Panc1 (cell line): ENCODE data around the gene EOMES. TPM values are rescaled to one million over a fixed set of nuclear protein-coding genes. Genes with fewer than 3 reads are reported as not detected.
A peak's percentile ranks its signal among the peaks of the same experiment; 100 is the strongest.

Source experiments
- ATAC-seq: fragments of 200-7000 bp; cut with Tn5 transposase; 2 replicates; pipeline ENCODE4 v1.9.1; 2020; ENCODE audit warnings: mild to moderate bottlenecking, moderate library complexity
- BruUV-seq: library from RNA; stranded (reverse); fragments of 400-500 nt; replicated peaks from 2 replicates; lab custom pipeline; 2021; lab: Mats Ljungman, UMichigan
- CTCF ChIA-PET: fragments of 300-600 bp; sonication (Branson Sonifier 250); formaldehyde crosslinking; loops from one replicate; lab custom pipeline; 2022; ENCODE audit warnings: antibody characterized with exemption; lab: Charles Lee
- POLR2A ChIA-PET: fragments of 300-600 bp; sonication (Branson Sonifier 250); formaldehyde crosslinking; loops from one replicate; lab custom pipeline; 2022; ENCODE audit warnings: antibody characterized with exemption; lab: Charles Lee
- DNase-seq: peaks from one replicate; pipeline ENCODE4 v3.0.0-alpha.2; 2010; ENCODE audit warnings: low read depth, low spot score
- H3K27ac ChIP-seq: 2 replicates; pipeline ENCODE4 v1.5.1; 2011; ENCODE audit warnings: mild to moderate bottlenecking, low read length, inconsistent platforms
- H3K27me3 ChIP-seq: fragments of 200-500 bp; sonication (Bioruptor generic); 2 replicates; pipeline ENCODE4 v1.6.0; 2014; ENCODE audit warnings: low read length, inconsistent platforms; ENCODE audit not compliant: control insufficient read depth, insufficient read depth
- H3K36me3 ChIP-seq: fragments of 200-500 bp; sonication (Bioruptor generic); 2 replicates; pipeline ENCODE4 v1.5.1; 2014; ENCODE audit warnings: inconsistent platforms, mild to moderate bottlenecking, low read length, moderate library complexity; ENCODE audit not compliant: control insufficient read depth, insufficient read depth
- H3K4me1 ChIP-seq: 2 replicates; pipeline ENCODE4 v1.5.1; 2011; ENCODE audit warnings: inconsistent platforms, mild to moderate bottlenecking, low read length, moderate library complexity; ENCODE audit not compliant: control insufficient read depth, insufficient read depth
- H3K4me3 ChIP-seq, 2 experiments: 2 replicates each; pipeline ENCODE4 v1.5.1; 2011 to 2012; ENCODE audit warnings: low read depth in 2 of 2, low read length in 2 of 2, mild to moderate bottlenecking in 2 of 2, inconsistent platforms in 1 of 2, moderate library complexity in 1 of 2
- H3K9me3 ChIP-seq: fragments of 200-500 bp; sonication (Bioruptor generic); 2 replicates; pipeline ENCODE4 v1.5.1; 2014; ENCODE audit warnings: low read depth, mild to moderate bottlenecking, inconsistent platforms, low read length, moderate library complexity; ENCODE audit not compliant: control insufficient read depth, insufficient read depth
- CTCF ChIP-seq: fragments of 450-650 bp; IDR thresholded peaks from 2 replicates; pipeline ENCODE4 v1.5.1; 2017; ENCODE audit warnings: mild to moderate bottlenecking
- POLR2AphosphoS5 ChIP-seq: IDR thresholded peaks from 2 replicates; pipeline ENCODE4 v1.6.1; 2012; ENCODE audit warnings: mild to moderate bottlenecking, low read depth, low read length, moderate library complexity
- SIN3A ChIP-seq: IDR thresholded peaks from 2 replicates; pipeline ENCODE4 v1.6.1; 2012; ENCODE audit warnings: low read depth, mild to moderate bottlenecking, low read length, moderate library complexity, borderline replicate concordance; ENCODE audit not compliant: insufficient read depth
- TCF7L2 ChIP-seq: IDR thresholded peaks from 2 replicates; pipeline ENCODE4 v1.6.1; 2011; ENCODE audit warnings: mild to moderate bottlenecking, low read depth, low read length, inconsistent platforms
- in situ Hi-C: cut with HindIII; loops from 2 replicates; pipeline ENCODE4 v1.10.0; 2016; ENCODE audit warnings: low sequenced_read_pairs, low pct_unique_long_range_greater_than_20kb
- intact Hi-C: fragments of 100-400 bp; cut with micrococcal nuclease; formaldehyde crosslinking; loops from one replicate; pipeline ENCODE4 v1.10.0; 2022; ENCODE audit not compliant: unreplicated experiment
- total RNA-seq: library from RNA; stranded (reverse); gene quantifications from one replicate; pipeline ENCODE4 v1.2.1, GENCODE V29; 2021; ENCODE audit not compliant: unreplicated experiment
- TF ChIP-seq, protein P1 (sequence below), 2 experiments: IDR thresholded peaks; 2 replicates each; pipeline ENCODE4 v1.6.1; 2011 to 2012; ENCODE audit warnings: low read depth in 2 of 2, control low read depth in 1 of 2, low read length in 1 of 2, mild to moderate bottlenecking in 1 of 2, moderate library complexity in 1 of 2; ENCODE audit not compliant: insufficient read depth in 1 of 2

The EOMES gene
- total RNA-seq, 1 experiment from 2014 or later = 2.5 TPM

DNA sequence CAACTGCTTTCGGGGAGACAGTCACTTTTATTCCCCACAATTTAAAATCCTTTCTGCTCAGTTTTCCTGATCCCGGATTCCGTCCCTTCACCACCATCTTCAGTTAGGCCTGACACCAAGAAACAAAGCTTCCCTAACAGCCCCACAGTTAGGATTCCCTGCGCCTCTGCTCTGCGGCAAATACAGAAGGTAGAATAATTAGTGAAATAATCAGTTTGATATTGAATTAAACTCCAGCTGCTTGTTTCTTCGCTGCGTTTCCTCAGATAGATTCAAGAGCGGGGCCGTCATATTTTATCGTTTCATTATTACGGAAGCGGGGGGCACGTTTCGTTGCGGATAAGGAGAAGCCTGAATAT, 1.3 kb upstream of the EOMES start:
- Histone ChIP-seq H3K4me3 (no peak overlapping the region), H3K36me3 (no peaks in the 10 kb centered on the region; the same call in 1 of the 2 replicates), H3K27me3 (no peaks in the 10 kb centered on the region), H3K4me1 (peaks cover 4% of the 10 kb centered on the region; the same call in 1 of the 2 replicates), H3K9me3 (no peaks in the 10 kb centered on the region), H3K27ac (no peak overlapping the region)
- POLR2A ChIA-PET = no interaction called here
- ATAC-seq = no peak
- in situ Hi-C loops (no loop called here), intact Hi-C loops (no loop called here)
- TF ChIP-seq TCF7L2 = no peak
- no peak for TF ChIP-seq SIN3A
- TF ChIP-seq, protein P1, sequence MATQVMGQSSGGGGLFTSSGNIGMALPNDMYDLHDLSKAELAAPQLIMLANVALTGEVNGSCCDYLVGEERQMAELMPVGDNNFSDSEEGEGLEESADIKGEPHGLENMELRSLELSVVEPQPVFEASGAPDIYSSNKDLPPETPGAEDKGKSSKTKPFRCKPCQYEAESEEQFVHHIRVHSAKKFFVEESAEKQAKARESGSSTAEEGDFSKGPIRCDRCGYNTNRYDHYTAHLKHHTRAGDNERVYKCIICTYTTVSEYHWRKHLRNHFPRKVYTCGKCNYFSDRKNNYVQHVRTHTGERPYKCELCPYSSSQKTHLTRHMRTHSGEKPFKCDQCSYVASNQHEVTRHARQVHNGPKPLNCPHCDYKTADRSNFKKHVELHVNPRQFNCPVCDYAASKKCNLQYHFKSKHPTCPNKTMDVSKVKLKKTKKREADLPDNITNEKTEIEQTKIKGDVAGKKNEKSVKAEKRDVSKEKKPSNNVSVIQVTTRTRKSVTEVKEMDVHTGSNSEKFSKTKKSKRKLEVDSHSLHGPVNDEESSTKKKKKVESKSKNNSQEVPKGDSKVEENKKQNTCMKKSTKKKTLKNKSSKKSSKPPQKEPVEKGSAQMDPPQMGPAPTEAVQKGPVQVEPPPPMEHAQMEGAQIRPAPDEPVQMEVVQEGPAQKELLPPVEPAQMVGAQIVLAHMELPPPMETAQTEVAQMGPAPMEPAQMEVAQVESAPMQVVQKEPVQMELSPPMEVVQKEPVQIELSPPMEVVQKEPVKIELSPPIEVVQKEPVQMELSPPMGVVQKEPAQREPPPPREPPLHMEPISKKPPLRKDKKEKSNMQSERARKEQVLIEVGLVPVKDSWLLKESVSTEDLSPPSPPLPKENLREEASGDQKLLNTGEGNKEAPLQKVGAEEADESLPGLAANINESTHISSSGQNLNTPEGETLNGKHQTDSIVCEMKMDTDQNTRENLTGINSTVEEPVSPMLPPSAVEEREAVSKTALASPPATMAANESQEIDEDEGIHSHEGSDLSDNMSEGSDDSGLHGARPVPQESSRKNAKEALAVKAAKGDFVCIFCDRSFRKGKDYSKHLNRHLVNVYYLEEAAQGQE (IDR thresholded peaks at IDR 0.05; ENCODE audit: insufficient read depth in 1 of 2, low read depth in 2 of 2, low read length in 1 of 2) = no peak
- no peak for TF ChIP-seq POLR2AphosphoS5
- no peak for TF ChIP-seq CTCF
- DNase-seq = no peak
- no TSS peak for BruUV-seq
- CTCF ChIA-PET = no interaction called here

- DNase-seq (no peak), ATAC-seq (no peak)
- Histone ChIP-seq H3K36me3 (no peaks in the 10 kb centered on the region; the same call in 1 of the 2 replicates), H3K9me3 (no peaks in the 10 kb centered on the region), H3K4me3 (peak overlapping the region in 1 of 2 experiments; percentile 74; a peak in 2 of 4 replicates), H3K4me1 (peaks cover 4% of the 10 kb centered on the region; the same call in 1 of the 2 replicates), H3K27ac (no peak overlapping the region), H3K27me3 (no peaks in the 10 kb centered on the region)
- no peak for TF ChIP-seq TCF7L2
- TF ChIP-seq POLR2AphosphoS5 = no peak
- TF ChIP-seq SIN3A = no peak
- TF ChIP-seq CTCF = no peak
- TF ChIP-seq, protein P1 (IDR thresholded peaks at IDR 0.05; ENCODE audit: insufficient read depth in 1 of 2, low read depth in 2 of 2, low read length in 1 of 2) = no peak
- ChIA-PET POLR2A (no interaction called here), CTCF (interaction anchor here (0.8 kb wide), 1 partner anchor 606 kb away, joined by 3 read pairs; no protein-coding TSS in a partner anchor)
- no TSS peak for BruUV-seq
- intact Hi-C loops = no loop called here
- in situ Hi-C loops = no loop called here
These were observed 900 bp upstream of the EOMES start for GRCh38 chr3:27723001-27723445.
